Prostate gland (tissue), 2 donors: ENCODE data around the gene THRAP3.

Source experiments
- CTCF ChIP-seq, 4 experiments: fragments of 200-600 bp in 2 of 4; fragments of 450-650 bp in 2 of 4; sonication (generic) in 2 of 4; IDR thresholded peaks; 1 replicate in 3 of 4; 2 replicates in 1 of 4; pipeline ENCODE4 v1.5.1; 2016 to 2019; ENCODE audit warnings: antibody characterized with exemption in 4 of 4, mild to moderate bottlenecking in 2 of 4, moderate library complexity in 2 of 4
- POLR2A ChIP-seq: fragments of 450-650 bp; IDR thresholded peaks from one replicate; pipeline ENCODE4 v1.6.1; 2016; ENCODE audit warnings: antibody characterized with exemption, mild to moderate bottlenecking
- POLR2AphosphoS5 ChIP-seq: sonication (generic); formaldehyde crosslinking; IDR thresholded peaks from one replicate; pipeline ENCODE4 v1.6.1; 2017; ENCODE audit warnings: antibody characterized with exemption

GRCh38 chr1:36320291-36320761 is 96.1 kb downstream of the THRAP3 start:
- no peak for TF ChIP-seq POLR2A
- TF ChIP-seq CTCF (IDR thresholded peaks at IDR 0.05) = no peak
- no peak for TF ChIP-seq POLR2AphosphoS5
